GM21576 (cell line): ENCODE measurements around the gene POTEG.
"Not testable (repeated sequence)": the region's sequence is repeated elsewhere in the genome, so short reads cannot be mapped to it uniquely, and the experiment has no call there.

Experiments used
- ATAC-seq: cut with Tn5 transposase; IDR thresholded peaks from one replicate; pipeline ENCODE4 v1.9.1; 2021; ENCODE audit warnings: mild to moderate bottlenecking, moderate library complexity; ENCODE audit not compliant: unreplicated experiment

The POTEG gene

DNA sequence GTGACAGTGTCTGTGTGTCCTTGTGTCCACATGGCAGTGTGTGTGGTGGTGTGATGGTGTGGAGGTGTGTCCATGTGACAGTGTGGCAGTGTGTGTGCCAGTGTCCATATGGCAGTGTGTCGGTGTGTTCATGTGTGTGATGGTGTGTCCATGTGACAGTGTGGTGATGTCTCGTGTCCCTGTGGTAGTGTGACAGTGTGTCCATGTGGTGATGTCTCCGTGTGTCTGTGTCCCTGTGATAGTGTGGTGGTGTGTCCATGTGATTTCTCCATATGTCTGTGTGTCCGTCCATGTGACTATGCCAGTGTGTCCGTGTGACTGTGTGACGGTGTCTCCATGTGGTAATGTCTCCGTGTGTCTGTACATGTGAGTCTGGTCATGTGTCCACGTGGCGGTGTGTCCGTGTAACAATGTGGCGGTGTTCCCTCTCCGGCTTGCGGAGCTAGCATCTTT, 59.7 kb downstream of the POTEG start:
- ATAC-seq: not testable (repeated sequence)

DNA sequence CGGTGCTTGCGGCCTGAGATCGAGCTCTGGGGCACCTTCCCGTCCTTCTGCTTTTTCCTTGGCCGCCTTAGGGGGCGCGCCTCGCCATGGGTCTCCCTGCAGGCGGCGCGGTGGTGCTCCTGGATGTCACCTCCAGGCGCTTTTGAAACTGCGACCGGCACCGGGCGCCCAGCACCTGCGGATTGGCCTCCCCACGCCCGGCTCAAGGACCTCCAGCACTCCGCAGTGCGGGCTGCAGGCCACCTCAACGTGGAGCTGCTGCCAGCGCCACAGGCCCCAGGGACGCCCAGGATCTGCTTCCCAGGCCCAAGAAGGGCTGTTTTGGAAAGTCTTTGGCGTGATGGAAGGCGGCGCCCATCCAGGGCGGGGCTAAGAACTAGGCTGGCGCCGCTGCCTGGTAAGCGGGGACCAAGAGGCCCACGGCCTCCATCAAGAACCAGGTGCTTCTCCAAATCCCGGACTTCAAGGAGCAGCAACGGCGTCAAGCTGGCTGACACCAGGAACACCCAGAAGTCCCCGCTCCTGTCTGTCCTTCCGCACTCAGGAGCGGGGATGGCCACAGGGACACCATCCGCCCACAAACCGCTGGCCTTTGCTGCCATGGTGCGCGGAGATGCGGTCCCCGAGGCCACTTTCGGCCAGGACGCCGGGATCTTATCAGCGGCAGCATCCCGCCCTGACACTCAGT, 61.2 kb downstream of the POTEG start:
- ATAC-seq: not testable (repeated sequence)

DNA sequence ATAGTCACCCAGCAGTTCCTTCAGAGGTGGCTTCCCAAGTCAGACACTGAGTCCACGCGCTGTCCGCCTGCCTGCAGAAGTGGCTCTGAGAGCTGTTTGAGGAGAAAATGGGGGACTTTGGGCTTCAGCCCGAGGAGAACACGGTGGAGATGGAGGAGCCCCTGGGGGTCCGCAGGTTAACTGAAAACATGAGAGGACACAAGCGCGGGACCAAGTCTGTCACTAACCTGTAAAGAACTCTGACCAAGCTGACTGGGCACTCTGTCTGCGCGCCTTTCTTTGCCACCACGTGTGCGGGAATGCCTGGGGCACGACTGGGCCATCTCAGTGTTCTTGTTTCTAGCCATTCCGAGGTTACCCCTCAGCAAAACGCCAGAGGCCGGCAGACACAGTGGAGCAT, 62.4 kb downstream of the POTEG start:
- not testable (repeated sequence) for ATAC-seq

DNA sequence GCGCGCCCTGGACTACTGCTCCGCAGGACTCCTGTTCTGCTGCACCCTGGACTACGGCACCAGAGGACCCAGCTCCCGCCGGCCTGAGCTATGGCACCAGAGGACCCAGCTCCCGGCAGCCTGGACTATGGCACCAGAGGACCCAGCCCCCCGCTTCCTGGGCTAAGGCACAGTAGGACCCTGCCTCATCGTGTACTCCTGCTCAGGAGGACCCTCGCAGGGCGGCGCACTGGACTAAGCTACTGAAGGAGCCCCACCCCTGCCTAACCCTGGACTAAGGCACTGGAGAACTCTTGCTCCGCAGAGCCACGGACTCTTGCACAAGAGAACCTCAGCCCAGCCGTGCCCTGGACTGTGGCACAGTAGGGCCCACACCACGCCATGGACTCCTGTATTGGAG, 71.3 kb downstream of the POTEG start:
- not testable (repeated sequence) for ATAC-seq

DNA sequence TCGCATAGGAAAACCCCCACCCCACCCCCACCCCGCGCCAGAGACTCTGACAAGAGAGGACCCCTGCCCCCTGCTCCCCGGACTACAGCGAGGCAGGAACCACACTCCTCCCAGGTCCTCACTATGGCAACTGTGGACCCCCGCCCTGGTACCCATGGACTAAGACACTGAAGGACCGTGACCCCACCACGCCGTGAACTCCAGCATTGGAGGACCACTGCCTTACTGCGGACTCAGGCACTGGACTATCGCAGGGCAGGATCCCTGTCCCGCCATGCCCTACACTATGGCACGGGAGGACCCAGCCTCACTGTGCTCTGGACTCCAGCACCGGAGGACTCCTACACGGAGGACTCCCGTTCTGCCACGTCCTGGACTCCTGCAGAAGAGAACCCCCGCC, 71.8 kb downstream of the POTEG start:
- not testable (repeated sequence) for ATAC-seq

DNA sequence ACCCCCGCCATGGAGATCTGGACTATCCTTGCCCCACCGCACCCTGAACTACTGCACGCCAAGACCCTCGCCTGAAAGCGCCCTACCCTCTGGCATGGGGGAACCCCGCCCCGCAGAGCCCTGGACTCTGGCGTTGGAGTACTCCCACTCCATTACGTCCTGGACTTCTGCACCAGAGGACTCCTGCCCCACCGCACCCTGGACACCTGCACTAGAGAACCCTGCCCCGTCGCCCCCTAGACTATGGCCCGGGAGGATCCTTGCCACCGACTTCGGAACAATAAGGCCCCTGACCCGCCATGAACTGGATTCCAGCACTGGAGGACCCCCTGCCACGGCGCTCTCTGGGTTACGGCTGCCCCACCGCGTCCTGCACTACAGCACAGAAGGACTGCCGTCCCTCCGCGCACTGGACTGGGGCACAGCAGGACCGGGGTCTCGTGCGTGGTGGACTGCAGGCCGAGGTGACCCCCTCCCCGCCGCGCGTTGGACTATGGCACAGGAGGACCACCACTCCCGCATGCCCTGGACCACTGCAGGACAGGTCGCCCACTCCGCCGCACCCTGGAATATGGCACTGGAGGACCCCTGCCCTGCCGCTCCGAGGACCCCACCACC, 72.4 kb downstream of the POTEG start:
- ATAC-seq: not testable (repeated sequence)

DNA sequence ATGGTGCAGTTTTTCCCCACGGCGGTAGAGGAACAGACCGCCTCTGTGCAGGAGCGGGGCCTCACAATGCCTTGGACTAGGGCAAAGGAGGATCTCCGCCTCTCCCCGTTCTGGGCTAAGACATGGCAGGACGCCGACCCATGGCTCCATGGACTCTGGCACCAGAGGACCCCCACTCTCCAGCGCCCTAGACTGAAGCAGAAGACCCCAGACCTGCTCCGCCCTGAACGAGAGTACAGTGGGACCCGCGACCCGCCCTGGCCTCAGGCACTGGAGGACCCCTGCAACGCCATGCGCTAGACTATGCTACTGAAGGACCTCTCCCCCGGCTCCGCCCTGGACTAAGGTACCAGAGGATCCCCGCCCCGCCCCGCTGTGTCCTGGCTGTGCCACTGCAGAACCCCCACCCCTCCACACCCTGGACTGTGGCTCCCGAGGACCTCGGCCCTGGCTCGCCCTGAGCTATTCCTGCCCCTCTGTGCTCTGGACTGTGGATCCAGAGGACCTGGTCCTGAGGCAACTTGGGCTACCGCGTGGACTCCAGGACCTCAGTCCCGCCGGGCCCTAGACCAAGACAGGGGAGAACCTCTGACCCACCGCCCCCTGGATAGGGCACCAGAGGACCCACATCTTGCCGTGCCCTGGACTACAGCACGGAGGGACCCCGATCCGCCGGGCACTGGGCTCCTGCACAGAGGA, 73.1 kb downstream of the POTEG start:
- not testable (repeated sequence) for ATAC-seq
